Neural crest cell (in vitro differentiated cells): ENCODE data around the gene MMP14. TPM values are rescaled to one million over a fixed set of nuclear protein-coding genes. Genes with fewer than 3 reads are reported as not detected.

Experiments
- DNase-seq: peaks from one replicate; pipeline ENCODE4 v3.0.0; 2021; ENCODE audit warnings: low read depth, mixed read lengths, low spot score
- H3K27ac Mint-ChIP-seq: one replicate; pipeline ENCODE4 v1.8.0; 2021; ENCODE audit warnings: mild to moderate bottlenecking, mixed read lengths; ENCODE audit not compliant: unreplicated experiment
- H3K27me3 Mint-ChIP-seq: 2 replicates; pipeline ENCODE4 v1.8.0; 2021; ENCODE audit warnings: low read depth, mild to moderate bottlenecking, mixed read lengths
- H3K36me3 Mint-ChIP-seq: 2 replicates; pipeline ENCODE4 v1.8.0; 2021; ENCODE audit warnings: low read depth, mild to moderate bottlenecking, mixed read lengths
- H3K4me1 Mint-ChIP-seq: 2 replicates; pipeline ENCODE4 v1.8.0; 2021; ENCODE audit warnings: mixed read lengths
- H3K4me3 Mint-ChIP-seq: one replicate; pipeline ENCODE4 v1.8.0; 2021; ENCODE audit warnings: mild to moderate bottlenecking, mixed read lengths
- H3K9me3 Mint-ChIP-seq: 2 replicates; pipeline ENCODE4 v1.8.0; 2021; ENCODE audit warnings: mixed read lengths
- total RNA-seq: library from RNA; stranded (reverse); gene quantifications from 2 replicates; pipeline ENCODE4 v1.2.1, GENCODE V29; 2021
- TF ChIP-seq, protein P1 (sequence below): fragments of 200-600 bp; sonication (generic); conservative IDR thresholded peaks from 2 replicates; pipeline ENCODE4 v1.5.0; 2021; ENCODE audit warnings: antibody characterized with exemption, mild to moderate bottlenecking

The MMP14 gene
- total RNA-seq, 1 donor from 2014 or later: 63.2 TPM

GRCh38 chr14:22882064-22882463, 45.7 kb downstream of the MMP14 start:
- TF ChIP-seq, protein P1, sequence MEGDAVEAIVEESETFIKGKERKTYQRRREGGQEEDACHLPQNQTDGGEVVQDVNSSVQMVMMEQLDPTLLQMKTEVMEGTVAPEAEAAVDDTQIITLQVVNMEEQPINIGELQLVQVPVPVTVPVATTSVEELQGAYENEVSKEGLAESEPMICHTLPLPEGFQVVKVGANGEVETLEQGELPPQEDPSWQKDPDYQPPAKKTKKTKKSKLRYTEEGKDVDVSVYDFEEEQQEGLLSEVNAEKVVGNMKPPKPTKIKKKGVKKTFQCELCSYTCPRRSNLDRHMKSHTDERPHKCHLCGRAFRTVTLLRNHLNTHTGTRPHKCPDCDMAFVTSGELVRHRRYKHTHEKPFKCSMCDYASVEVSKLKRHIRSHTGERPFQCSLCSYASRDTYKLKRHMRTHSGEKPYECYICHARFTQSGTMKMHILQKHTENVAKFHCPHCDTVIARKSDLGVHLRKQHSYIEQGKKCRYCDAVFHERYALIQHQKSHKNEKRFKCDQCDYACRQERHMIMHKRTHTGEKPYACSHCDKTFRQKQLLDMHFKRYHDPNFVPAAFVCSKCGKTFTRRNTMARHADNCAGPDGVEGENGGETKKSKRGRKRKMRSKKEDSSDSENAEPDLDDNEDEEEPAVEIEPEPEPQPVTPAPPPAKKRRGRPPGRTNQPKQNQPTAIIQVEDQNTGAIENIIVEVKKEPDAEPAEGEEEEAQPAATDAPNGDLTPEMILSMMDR: no peak
- H3K4me3 Mint-ChIP-seq: peak overlapping the region; percentile 64
- H3K36me3 Mint-ChIP-seq: no peaks in the 10 kb centered on the region

DNA sequence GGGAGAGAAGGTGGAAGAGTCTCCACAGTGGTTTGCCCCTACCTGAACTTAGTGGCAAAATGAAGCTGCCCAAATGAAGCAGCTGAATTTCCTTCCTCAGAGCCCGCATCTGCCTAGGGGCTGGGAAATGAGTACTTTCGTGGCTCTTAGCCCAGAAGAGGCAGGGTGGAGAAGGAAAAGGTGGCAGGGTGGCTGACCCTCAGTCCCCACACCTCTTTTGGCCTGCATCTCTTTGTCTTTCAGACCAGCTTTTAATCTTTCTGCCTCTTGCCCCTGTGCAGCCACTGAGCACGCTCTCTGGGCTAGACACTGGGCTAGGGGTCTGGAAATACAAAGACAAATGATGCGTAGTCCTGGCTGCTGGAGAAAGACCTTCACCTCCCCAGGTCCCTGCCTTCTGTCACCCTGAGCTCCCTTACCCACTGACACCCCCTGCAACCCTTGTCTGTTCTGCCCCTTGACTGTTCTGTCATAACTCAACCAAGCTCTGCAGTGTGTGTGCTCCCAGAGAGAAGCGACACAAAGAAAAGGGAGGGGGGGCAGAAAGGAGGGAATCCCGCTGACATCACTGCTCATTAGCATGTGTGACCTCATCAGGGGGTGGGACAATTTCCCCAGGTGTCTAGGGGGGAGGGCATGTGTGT, 46.3 kb downstream of the MMP14 start:
- Mint-ChIP-seq H3K27ac (peak overlapping the region; percentile 98), H3K4me1 (peaks cover 56% of the 10 kb centered on the region), H3K9me3 (no peaks in the 10 kb centered on the region), H3K27me3 (peaks cover 5% of the 10 kb centered on the region), H3K4me3 (peak overlapping the region; percentile 76), H3K36me3 (no peaks in the 10 kb centered on the region)
- peak; percentile 14 for DNase-seq
- TF ChIP-seq, protein P1: no peak

More at GRCh38 chr14:22882064-22882463, 45.7 kb downstream of the MMP14 start:
- no peak for DNase-seq
- H3K27ac Mint-ChIP-seq: peak overlapping the region; percentile 36
- H3K4me1 Mint-ChIP-seq: peaks cover 50% of the 10 kb centered on the region
- H3K9me3 Mint-ChIP-seq: no peaks in the 10 kb centered on the region
- peaks cover 5% of the 10 kb centered on the region for H3K27me3 Mint-ChIP-seq

- no peaks in the 10 kb centered on the region for H3K36me3 Mint-ChIP-seq
- no peaks in the 10 kb centered on the region for H3K9me3 Mint-ChIP-seq
- H3K27me3 Mint-ChIP-seq: peaks cover 5% of the 10 kb centered on the region
- H3K4me1 Mint-ChIP-seq: peaks cover 57% of the 10 kb centered on the region
- TF ChIP-seq, protein P1: no peak
- H3K4me3 Mint-ChIP-seq: peak within 1 kb of the TSS; percentile 76
- peak within 1 kb of the TSS; percentile 98 for H3K27ac Mint-ChIP-seq
- DNase-seq: peak; percentile 8
These were observed 47.0 kb downstream of the MMP14 start, which contains the start of gene REM2 for GRCh38 chr14:22883173-22883976. TSS of gene REM2 (plus strand) at chr14:22883222. CDS start at chr14:22883288, 66 bp downstream.

DNA sequence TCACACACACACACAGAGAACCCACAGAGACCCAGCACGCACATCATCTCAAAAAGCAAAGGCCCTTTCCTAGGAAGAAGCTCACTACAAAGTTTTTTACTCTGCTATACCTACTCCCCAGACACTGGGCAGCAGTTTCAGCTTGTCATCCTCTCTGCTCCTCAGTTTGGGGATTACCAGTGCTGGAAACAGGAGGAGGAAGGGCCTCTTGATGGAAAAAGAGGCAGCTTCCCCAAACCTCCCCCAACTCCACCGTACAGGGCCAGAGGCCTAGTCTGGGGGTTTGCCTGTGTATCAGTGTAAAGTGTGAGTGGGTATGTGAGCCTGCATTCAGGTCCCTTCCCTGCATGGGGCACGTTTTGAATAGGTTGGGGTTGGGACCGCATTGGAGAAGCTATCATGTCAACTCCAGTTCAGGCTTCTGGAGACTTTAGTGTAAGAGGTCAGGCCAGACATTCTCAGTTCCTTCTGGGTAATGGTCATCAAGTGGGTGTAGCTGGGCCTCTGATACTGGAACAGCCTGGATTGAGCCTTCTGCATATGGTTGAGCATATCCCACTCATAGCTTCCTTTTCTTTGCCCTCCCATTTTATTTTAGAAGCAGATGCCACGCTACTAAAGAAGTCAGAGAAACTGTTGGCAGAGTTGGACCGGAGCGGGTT, 47.8 kb downstream of the MMP14 start:
- Mint-ChIP-seq H3K27me3 (peaks cover 5% of the 10 kb centered on the region), H3K27ac (peak overlapping the region; percentile 63), H3K4me1 (peaks cover 57% of the 10 kb centered on the region), H3K36me3 (no peaks in the 10 kb centered on the region), H3K4me3 (peak overlapping the region; percentile 76), H3K9me3 (no peaks in the 10 kb centered on the region)
- DNase-seq: no peak
- TF ChIP-seq, protein P1: no peak

- H3K27me3 Mint-ChIP-seq: peaks cover 5% of the 10 kb centered on the region
- H3K9me3 Mint-ChIP-seq: no peaks in the 10 kb centered on the region
- H3K4me1 Mint-ChIP-seq: peaks cover 60% of the 10 kb centered on the region
- TF ChIP-seq, protein P1: no peak
- H3K36me3 Mint-ChIP-seq: no peaks in the 10 kb centered on the region
- H3K27ac Mint-ChIP-seq: no peak overlapping the region
- no peak for DNase-seq
- H3K4me3 Mint-ChIP-seq: peak overlapping the region; percentile 83
These were observed 48.5 kb downstream of the MMP14 start for GRCh38 chr14:22884738-22885523.
